Activated naive CD8-positive, alpha-beta T cell treated with anti-CD3 and anti-CD28 coated beads for 36 hours (primary cell): Measurements from ENCODE around the gene FZD8. TPM values are rescaled to one million over a fixed set of nuclear protein-coding genes. Genes with fewer than 3 reads are reported as not detected.

Experiments used
- DNase-seq: peaks from one replicate; pipeline ENCODE4 v3.0.0; 2021
- H3K27ac Mint-ChIP-seq: one replicate; pipeline ENCODE4 v1.8.0; 2022; ENCODE audit warnings: mild to moderate bottlenecking, moderate library complexity, mixed read lengths
- H3K27me3 Mint-ChIP-seq: one replicate; pipeline ENCODE4 v1.8.0; 2022; ENCODE audit warnings: mild to moderate bottlenecking, mixed read lengths
- H3K36me3 Mint-ChIP-seq: one replicate; pipeline ENCODE4 v1.8.0; 2021; ENCODE audit warnings: mild to moderate bottlenecking, mixed read lengths
- H3K4me1 Mint-ChIP-seq: one replicate; pipeline ENCODE4 v1.8.0; 2021; ENCODE audit warnings: mixed read lengths
- H3K4me3 Mint-ChIP-seq: one replicate; pipeline ENCODE4 v1.8.0; 2022; ENCODE audit warnings: mild to moderate bottlenecking, moderate library complexity, mixed read lengths
- H3K9me3 Mint-ChIP-seq: one replicate; pipeline ENCODE4 v1.8.0; 2022; ENCODE audit warnings: mixed read lengths
- total RNA-seq, 2 experiments: library from RNA; stranded (reverse); gene quantifications; one replicate each; pipeline ENCODE4 v1.2.3, GENCODE V29; 2021

FZD8 gene
- total RNA-seq, 2 experiments from 2014 or later, result 0.10 to 0.21 TPM

DNA sequence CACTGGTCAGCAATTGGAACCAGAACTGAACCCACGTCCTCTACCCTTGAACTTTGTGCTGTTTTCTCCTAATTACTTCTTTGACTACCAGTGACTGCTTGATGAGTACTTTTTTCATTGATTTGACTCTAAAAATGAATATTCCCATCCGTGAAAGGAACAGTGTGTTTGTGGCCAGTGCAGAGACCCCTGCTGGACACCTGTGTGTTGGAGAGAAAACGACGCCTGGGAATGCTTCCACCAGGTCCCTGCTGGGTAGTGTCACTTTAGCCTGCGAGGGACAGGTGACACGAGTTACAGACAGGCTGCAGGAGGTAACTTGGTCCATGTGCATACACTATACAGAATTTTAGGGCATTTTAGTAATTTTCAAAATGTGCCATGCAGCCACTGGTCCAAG, 43.7 kb downstream of the FZD8 start:
- no peak overlapping the region for H3K4me3 Mint-ChIP-seq
- H3K27ac Mint-ChIP-seq, result no peak overlapping the region
- H3K4me1 Mint-ChIP-seq, result no peaks in the 10 kb centered on the region
- no peaks in the 10 kb centered on the region for H3K36me3 Mint-ChIP-seq
- peaks cover 37% of the 10 kb centered on the region for H3K27me3 Mint-ChIP-seq
- no peak for DNase-seq
- H3K9me3 Mint-ChIP-seq, result peaks cover 4% of the 10 kb centered on the region

DNA sequence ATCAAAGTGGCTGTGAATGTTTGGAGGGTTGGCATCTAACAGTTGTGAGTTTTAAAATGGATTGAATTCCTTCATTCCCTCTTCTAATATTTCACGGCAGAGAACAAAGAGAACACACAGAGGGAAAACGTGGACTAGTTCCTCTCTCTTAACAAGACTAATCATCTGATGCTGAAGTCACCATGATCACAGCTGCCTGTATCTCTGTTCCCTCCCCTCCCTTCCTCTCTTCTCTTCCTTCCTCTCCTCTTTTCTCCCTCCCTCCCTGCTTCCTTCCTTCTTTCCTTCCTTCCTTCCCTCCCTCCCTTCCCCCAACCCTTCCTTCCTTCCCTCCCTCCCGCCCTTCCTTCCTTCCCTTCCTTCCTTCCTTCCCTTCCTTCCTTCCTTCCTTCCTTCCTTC, 47.0 kb downstream of the FZD8 start:
- H3K27me3 Mint-ChIP-seq, result peaks cover 25% of the 10 kb centered on the region
- DNase-seq, result no peak
- H3K9me3 Mint-ChIP-seq, result peaks cover 4% of the 10 kb centered on the region
- no peak overlapping the region for H3K4me3 Mint-ChIP-seq
- H3K27ac Mint-ChIP-seq, result no peak overlapping the region
- no peaks in the 10 kb centered on the region for H3K36me3 Mint-ChIP-seq
- no peaks in the 10 kb centered on the region for H3K4me1 Mint-ChIP-seq

DNA sequence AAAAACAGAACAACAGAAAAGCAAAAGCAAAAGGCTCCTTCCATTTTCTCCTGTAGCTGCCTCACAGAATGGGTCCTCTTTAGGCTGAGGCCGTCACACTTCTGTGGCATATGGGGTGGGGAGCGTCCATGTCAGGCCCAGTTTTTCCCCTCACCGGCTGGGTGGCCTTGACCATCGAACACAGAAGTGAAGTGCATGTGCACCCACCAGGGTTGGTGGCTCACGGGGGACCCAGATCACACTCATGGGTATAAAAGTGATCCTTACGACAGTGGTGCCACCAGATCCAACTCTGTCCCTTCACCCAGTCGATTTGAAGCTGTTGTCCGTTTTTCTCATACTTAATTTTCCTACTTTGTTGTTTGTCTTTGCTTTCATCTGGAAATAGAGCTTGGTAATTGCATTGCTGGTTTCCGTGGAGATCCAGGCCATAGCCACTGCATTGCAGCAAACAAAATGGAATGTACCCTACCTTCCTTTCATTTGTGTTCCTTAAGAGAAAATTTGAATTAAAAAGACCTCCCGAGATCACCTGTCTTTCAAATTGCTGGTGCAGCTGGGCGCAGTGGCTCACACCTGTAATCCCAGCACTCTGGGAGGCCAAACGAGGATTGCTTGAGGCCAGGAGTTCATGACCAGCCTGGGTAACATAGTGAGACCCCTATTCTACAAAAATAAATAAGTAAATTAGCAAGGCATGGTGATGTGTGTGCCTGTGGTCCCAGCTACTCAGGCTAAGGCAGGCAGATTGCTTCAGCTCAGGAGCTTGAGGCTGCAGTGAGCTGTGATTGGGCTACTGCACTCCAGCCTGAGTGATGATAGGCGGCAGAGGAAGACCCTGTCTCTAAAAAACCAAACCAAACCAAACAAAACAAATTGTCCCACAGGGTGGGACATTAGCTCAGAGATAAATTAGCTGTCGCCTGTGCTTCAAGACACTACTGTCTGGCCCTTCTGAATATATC, 47.7 kb downstream of the FZD8 start:
- DNase-seq, result no peak
- no peaks in the 10 kb centered on the region for H3K36me3 Mint-ChIP-seq
- H3K4me3 Mint-ChIP-seq, result no peak overlapping the region
- H3K27me3 Mint-ChIP-seq, result peaks cover 22% of the 10 kb centered on the region
- H3K4me1 Mint-ChIP-seq, result no peaks in the 10 kb centered on the region
- no peak overlapping the region for H3K27ac Mint-ChIP-seq
- peaks cover 4% of the 10 kb centered on the region for H3K9me3 Mint-ChIP-seq

DNA sequence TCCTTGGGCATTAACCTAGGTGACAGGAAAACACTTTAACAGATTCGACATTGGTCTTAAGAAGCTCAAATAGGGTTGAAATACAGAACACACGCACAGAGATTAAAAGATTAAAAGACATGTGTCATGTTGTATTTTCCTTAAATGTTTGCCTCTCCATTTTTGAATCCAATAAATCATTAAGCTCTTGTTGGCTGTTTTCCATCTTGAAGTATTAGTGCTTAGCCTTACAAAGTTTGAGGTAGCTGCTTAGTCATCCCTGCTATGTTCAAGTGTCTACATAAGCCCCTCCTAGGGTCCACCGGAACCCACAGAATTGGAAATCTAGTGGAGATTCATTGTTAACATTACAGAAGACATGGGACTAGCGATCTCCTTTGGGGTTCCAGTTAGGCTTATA, 49.7 kb downstream of the FZD8 start:
- Mint-ChIP-seq H3K4me3 (no peak overlapping the region), H3K27ac (no peak overlapping the region), H3K36me3 (no peaks in the 10 kb centered on the region), H3K4me1 (no peaks in the 10 kb centered on the region), H3K27me3 (peaks cover 20% of the 10 kb centered on the region), H3K9me3 (peaks cover 4% of the 10 kb centered on the region)
- DNase-seq, result no peak

DNA sequence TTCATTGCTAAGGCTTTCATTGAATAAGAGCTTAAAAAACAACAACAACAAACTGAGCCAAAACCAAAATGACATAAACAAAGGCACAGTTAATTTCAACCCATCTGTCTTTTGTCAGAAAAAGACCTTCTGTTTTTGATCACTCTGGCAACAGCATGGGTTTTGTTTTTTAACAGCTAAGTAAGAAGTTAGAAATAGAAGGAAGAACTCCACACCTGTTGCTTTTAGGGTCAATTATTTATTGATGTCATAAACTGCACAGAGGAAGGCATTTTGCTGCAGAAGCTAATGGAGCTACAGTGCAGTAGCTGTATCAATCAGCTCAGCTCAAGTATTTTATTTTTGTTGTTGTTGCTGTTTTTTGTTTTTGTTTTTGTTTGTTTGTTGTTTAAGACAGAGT, 53.3 kb downstream of the FZD8 start:
- Mint-ChIP-seq H3K4me3 (no peak overlapping the region), H3K36me3 (no peaks in the 10 kb centered on the region), H3K9me3 (peaks cover 4% of the 10 kb centered on the region), H3K4me1 (no peaks in the 10 kb centered on the region), H3K27ac (no peak overlapping the region), H3K27me3 (peaks cover 19% of the 10 kb centered on the region)
- no peak for DNase-seq

Other genes starting within 250 kb of the FZD8 start
- gene GJD4, start 37.0 kb downstream of the FZD8 start, total RNA-seq, result not detected